OCI-LY7 (cell line): Measurements from ENCODE around the gene CYBB.

Experiments used
- EZH2phosphoT487 ChIP-seq: fragments of 200-600 bp; sonication (generic); IDR thresholded peaks from 2 replicates; pipeline ENCODE4 v1.6.1; 2018; ENCODE audit warnings: low read depth, borderline replicate concordance, mild to moderate bottlenecking, mixed run types, antibody characterized with exemption, low read length, moderate library complexity, mixed read lengths
- TF ChIP-seq, protein P1 (sequence below): fragments of 200-600 bp; sonication (generic); conservative IDR thresholded peaks from 2 replicates; pipeline ENCODE4 v1.5.1; 2014; ENCODE audit warnings: mild to moderate bottlenecking, antibody characterized with exemption, low read length, moderate library complexity, mixed read lengths

DNA sequence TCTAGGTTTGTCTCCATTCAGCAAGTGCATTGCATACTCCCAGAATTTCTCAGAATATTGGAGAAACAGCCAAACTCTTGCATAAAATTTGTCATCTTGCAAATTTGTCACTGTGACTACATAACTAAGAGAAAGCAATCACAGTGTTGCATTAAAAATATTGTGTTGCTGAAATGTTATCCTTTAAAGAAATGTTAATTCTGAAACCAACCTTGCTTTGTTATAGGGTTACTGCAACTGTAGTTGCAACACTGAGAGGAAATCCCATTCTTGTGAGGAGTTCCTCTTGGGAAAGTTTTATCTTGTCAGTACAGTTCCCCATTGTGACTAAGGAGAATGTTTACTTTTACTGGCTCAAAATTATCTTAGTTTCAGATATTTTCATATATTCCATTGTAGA, 20.9 kb downstream of the CYBB start:
- TF ChIP-seq, protein P1, sequence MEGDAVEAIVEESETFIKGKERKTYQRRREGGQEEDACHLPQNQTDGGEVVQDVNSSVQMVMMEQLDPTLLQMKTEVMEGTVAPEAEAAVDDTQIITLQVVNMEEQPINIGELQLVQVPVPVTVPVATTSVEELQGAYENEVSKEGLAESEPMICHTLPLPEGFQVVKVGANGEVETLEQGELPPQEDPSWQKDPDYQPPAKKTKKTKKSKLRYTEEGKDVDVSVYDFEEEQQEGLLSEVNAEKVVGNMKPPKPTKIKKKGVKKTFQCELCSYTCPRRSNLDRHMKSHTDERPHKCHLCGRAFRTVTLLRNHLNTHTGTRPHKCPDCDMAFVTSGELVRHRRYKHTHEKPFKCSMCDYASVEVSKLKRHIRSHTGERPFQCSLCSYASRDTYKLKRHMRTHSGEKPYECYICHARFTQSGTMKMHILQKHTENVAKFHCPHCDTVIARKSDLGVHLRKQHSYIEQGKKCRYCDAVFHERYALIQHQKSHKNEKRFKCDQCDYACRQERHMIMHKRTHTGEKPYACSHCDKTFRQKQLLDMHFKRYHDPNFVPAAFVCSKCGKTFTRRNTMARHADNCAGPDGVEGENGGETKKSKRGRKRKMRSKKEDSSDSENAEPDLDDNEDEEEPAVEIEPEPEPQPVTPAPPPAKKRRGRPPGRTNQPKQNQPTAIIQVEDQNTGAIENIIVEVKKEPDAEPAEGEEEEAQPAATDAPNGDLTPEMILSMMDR = no peak
- no peak for TF ChIP-seq EZH2phosphoT487
